DOHH2 (cell line): ENCODE data around the gene AEBP1.

ENCODE experiments used
- H3F3A ChIP-seq: fragments of 200-600 bp; sonication (generic), shearing (Covaris generic); 2 replicates; pipeline ENCODE4 v1.6.0; 2016; ENCODE audit warnings: antibody characterized with exemption, mild to moderate bottlenecking; ENCODE audit not compliant: control insufficient read depth, insufficient read depth
- H3K27ac ChIP-seq: fragments of 200-600 bp; sonication (generic); 2 replicates; pipeline ENCODE4 v1.5.1; 2014; ENCODE audit warnings: low read depth, mild to moderate bottlenecking, low read length, moderate library complexity
- H3K27me3 ChIP-seq: fragments of 200-600 bp; sonication (generic); 2 replicates; pipeline ENCODE4 v1.6.1; 2014; ENCODE audit warnings: mild to moderate bottlenecking, low read length, mixed read lengths; ENCODE audit not compliant: control insufficient read depth
- H3K36me3 ChIP-seq: fragments of 200-600 bp; sonication (generic); 2 replicates; pipeline ENCODE4 v1.6.1; 2014; ENCODE audit warnings: mild to moderate bottlenecking, low read length, moderate library complexity, mixed read lengths; ENCODE audit not compliant: control insufficient read depth
- H3K4me1 ChIP-seq: fragments of 200-600 bp; sonication (generic); 2 replicates; pipeline ENCODE4 v1.6.1; 2014; ENCODE audit warnings: mild to moderate bottlenecking, low read length, mixed read lengths; ENCODE audit not compliant: control insufficient read depth
- H3K4me2 ChIP-seq: fragments of 200-600 bp; sonication (generic); 2 replicates; pipeline ENCODE4 v1.6.0; 2014; ENCODE audit warnings: mild to moderate bottlenecking, low read length, moderate library complexity
- H3K4me3 ChIP-seq: fragments of 200-600 bp; sonication (generic); 2 replicates; pipeline ENCODE4 v1.5.1; 2014; ENCODE audit warnings: mild to moderate bottlenecking, low read length, mixed read lengths
- H3K79me2 ChIP-seq: fragments of 200-600 bp; sonication (generic); 2 replicates; pipeline ENCODE4 v1.6.1; 2014; ENCODE audit warnings: mild to moderate bottlenecking, low read length, mixed read lengths; ENCODE audit not compliant: control insufficient read depth
- H3K9me2 ChIP-seq: fragments of 200-600 bp; sonication (generic); replicated peaks from 2 replicates; pipeline ENCODE4 v1.6.1; 2014; ENCODE audit warnings: mild to moderate bottlenecking, low read length, mixed read lengths; ENCODE audit not compliant: control insufficient read depth
- H3K9me3 ChIP-seq: fragments of 200-600 bp; sonication (generic); 2 replicates; pipeline ENCODE4 v1.6.1; 2014; ENCODE audit warnings: antibody characterized with exemption, low read length, mixed read lengths; ENCODE audit not compliant: control insufficient read depth, insufficient read depth
- H4K20me1 ChIP-seq: fragments of 200-600 bp; sonication (generic); 2 replicates; pipeline ENCODE4 v1.6.0; 2014; ENCODE audit warnings: low read depth, mild to moderate bottlenecking, antibody characterized with exemption, low read length, moderate library complexity; ENCODE audit not compliant: control insufficient read depth, insufficient read depth
- EZH2phosphoT487 ChIP-seq: fragments of 200-600 bp; sonication (generic); IDR thresholded peaks from 2 replicates; pipeline ENCODE4 v1.6.1; 2017; ENCODE audit warnings: borderline replicate concordance, mild to moderate bottlenecking, antibody characterized with exemption, low read length, moderate library complexity, mixed read lengths
- TF ChIP-seq, protein P1 (sequence below): fragments of 200-600 bp; sonication (generic); IDR thresholded peaks from one replicate; pipeline ENCODE4 v1.5.1; 2014; ENCODE audit warnings: antibody characterized with exemption, mild to moderate bottlenecking, low read depth, low read length; ENCODE audit not compliant: poor library complexity, severe bottlenecking

AEBP1 gene

DNA sequence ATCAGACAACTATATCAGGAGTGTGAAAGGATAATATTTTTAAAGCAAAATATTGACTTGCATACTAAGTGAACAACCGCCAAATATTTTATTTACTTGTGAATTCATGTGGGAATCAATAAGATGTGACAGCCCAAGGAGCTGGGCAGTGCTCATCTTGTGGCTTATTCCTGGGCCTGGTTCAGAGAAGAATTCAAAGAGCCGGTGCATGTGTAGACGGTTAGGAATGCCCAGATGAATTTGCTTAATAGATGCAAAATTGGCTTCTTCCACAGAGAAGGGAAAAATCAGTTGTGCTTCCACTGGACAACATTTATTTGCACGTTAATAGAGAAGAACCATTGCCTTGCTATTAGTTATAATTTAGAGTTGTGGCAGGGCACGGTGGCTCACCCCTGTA lies 32.6 kb downstream of the AEBP1 start:
- Histone ChIP-seq H3K27ac (no peak overlapping the region), H3K4me2 (no peak overlapping the region), H3K4me1 (no peaks in the 10 kb centered on the region), H4K20me1 (no peaks in the 10 kb centered on the region), H3K9me3 (no peaks in the 10 kb centered on the region), H3F3A (no peaks in the 10 kb centered on the region), H3K27me3 (no peaks in the 10 kb centered on the region), H3K9me2 (no peaks in the 10 kb centered on the region), H3K4me3 (no peak overlapping the region), H3K36me3 (no peaks in the 10 kb centered on the region), H3K79me2 (no peaks in the 10 kb centered on the region)
- TF ChIP-seq, protein P1, sequence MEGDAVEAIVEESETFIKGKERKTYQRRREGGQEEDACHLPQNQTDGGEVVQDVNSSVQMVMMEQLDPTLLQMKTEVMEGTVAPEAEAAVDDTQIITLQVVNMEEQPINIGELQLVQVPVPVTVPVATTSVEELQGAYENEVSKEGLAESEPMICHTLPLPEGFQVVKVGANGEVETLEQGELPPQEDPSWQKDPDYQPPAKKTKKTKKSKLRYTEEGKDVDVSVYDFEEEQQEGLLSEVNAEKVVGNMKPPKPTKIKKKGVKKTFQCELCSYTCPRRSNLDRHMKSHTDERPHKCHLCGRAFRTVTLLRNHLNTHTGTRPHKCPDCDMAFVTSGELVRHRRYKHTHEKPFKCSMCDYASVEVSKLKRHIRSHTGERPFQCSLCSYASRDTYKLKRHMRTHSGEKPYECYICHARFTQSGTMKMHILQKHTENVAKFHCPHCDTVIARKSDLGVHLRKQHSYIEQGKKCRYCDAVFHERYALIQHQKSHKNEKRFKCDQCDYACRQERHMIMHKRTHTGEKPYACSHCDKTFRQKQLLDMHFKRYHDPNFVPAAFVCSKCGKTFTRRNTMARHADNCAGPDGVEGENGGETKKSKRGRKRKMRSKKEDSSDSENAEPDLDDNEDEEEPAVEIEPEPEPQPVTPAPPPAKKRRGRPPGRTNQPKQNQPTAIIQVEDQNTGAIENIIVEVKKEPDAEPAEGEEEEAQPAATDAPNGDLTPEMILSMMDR, result no peak
- TF ChIP-seq EZH2phosphoT487, result no peak

DNA sequence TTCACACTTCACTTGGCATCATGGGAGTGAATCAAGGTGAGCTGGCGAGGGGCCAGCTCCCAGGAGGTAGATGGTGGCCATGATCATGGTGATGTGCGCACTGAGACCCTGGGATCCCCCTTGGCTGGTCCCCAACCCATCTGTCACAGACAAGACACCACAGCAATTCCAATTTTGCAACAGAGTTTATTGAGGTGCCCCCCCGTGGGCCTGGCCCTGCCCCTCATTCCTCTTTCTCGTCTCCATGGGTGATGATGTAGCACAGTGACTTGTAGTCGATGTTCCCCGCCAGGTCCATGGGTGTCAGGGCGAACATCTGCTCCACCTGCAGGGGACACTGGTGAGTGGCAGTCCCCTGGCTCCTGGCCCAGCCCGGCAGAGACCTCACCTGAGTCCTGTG lies 34.6 kb downstream of the AEBP1 start:
- Histone ChIP-seq H3K36me3 (no peaks in the 10 kb centered on the region), H3F3A (peaks cover 4% of the 10 kb centered on the region), H3K79me2 (no peaks in the 10 kb centered on the region), H3K4me3 (no peak overlapping the region), H4K20me1 (no peaks in the 10 kb centered on the region), H3K27ac (no peak overlapping the region), H3K9me2 (no peaks in the 10 kb centered on the region), H3K4me1 (no peaks in the 10 kb centered on the region), H3K4me2 (no peak overlapping the region), H3K27me3 (no peaks in the 10 kb centered on the region), H3K9me3 (no peaks in the 10 kb centered on the region)
- TF ChIP-seq, protein P1, result no peak
- no peak for TF ChIP-seq EZH2phosphoT487

DNA sequence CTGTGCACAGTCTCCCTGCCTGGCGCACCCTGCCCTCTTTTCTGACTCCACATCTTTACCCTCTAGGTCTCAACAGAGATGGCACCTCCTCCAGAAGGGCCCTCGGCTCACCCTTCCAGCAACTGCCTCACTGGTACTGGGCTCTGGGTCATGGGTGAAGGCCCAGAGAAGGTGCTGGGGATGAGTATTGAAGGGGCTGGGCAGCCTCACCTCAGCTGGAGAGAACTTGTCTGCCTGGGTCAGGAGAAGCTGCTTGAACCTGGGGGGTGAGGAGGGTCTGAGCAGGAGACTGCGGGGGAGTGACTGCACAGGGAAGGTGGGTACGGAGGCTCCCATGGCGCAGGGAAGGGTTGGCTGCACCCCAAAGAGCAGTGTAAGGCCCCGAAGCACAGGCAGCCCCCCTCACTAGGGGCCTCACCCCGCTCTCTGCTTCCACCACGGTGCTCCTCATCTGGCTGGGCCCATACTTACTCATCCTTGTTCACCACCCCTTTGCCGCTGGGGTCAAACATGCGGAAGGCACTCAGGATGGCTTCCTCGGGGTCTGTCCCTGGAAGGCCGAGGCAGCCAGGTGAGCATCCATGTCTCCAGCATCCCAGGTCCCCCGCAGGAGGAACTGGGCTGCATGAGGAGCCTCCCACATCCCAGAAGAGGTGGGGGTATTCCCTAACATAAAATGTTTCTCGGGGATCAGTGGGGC lies 35.3 kb downstream of the AEBP1 start:
- H3K9me2 ChIP-seq, result no peaks in the 10 kb centered on the region
- no peaks in the 10 kb centered on the region for H3K4me1 ChIP-seq
- H3K79me2 ChIP-seq, result no peaks in the 10 kb centered on the region
- H3K36me3 ChIP-seq, result no peaks in the 10 kb centered on the region
- no peaks in the 10 kb centered on the region for H3K27me3 ChIP-seq
- H3F3A ChIP-seq, result peaks cover 4% of the 10 kb centered on the region
- no peak overlapping the region for H3K4me2 ChIP-seq
- H3K27ac ChIP-seq, result no peak overlapping the region
- H3K9me3 ChIP-seq, result no peaks in the 10 kb centered on the region
- H4K20me1 ChIP-seq, result no peaks in the 10 kb centered on the region
- TF ChIP-seq, protein P1, result no peak
- TF ChIP-seq EZH2phosphoT487, result no peak
- H3K4me3 ChIP-seq, result no peak overlapping the region
